Esophagus squamous epithelium (tissue), 4 donors: Measurements from ENCODE around the gene LGALS7.

ENCODE experiments used
- CTCF ChIP-seq, 6 experiments: fragments of 450-650 bp in 4 of 6; fragments of 200-600 bp in 2 of 6; sonication (generic) in 2 of 6; IDR thresholded peaks; one replicate each; pipeline ENCODE4 v1.5.1; 2016 to 2019; ENCODE audit warnings: antibody characterized with exemption in 6 of 6, mild to moderate bottlenecking in 4 of 6, moderate library complexity in 4 of 6
- POLR2A ChIP-seq, 4 donors: fragments of 450-650 bp; IDR thresholded peaks; one replicate each; pipeline ENCODE4 v1.6.1; 2017; ENCODE audit warnings: antibody characterized with exemption in 4 of 4, mild to moderate bottlenecking in 4 of 4, moderate library complexity in 3 of 4

DNA sequence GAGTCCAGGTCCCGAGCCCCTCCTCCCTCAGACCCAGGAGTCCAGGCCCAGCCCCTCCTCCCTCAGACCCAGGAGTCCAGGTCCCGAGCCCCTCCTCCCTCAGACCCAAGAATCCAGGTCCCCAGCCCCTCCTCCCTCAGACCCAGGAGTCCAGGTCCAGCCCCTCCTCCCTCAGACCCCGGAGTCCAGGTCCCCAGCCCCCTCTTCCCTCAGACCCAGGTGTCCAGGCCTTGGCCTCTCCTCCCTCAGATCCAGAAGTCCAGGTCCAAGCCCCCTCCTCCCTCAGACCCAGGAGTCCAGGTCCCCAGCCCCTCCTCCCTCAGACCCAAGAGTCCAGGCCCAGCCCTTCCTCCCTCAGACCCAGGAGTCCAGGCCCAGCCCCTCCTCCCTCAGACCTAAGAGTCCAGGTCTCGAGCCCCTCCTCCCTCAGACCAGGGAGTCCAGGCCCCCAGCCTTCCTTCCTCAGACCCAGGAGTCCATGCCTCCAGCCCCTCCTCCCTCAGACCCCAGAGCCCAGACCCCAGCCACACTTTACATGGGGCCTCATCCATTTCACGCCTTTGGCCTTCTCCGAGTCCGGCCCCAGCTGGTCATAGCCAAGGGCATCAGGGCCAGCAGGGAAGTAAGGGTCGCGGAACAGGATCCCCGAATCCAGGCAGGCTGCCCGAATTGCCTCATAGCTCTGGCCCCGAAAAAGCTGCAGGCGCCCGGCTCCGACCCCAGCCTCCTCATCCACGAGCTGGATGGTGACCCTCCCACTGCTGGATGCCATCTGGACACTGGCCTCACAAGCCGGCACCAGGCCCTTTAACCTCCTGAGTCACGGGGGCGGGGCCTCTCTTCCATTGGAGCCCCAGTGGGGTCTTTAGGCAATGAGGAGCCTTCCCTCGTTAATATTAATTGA, 29.7 kb downstream of the LGALS7 start:
- TF ChIP-seq POLR2A (IDR thresholded peaks at IDR 0.05) (no peak), CTCF (IDR thresholded peaks at IDR 0.05) (no peak)
